ENCODE results near the gene DHX57.
A peak's percentile ranks its signal among the peaks of the same experiment; 100 is the strongest.

Gene DHX57

GRCh38 chr2:38754506-38754905 lies 121.2 kb downstream of the DHX57 start:
- Histone ChIP-seq H3K9me2 (replicated peaks; ENCODE audit: control insufficient read depth, low read length) (no peaks in the 10 kb centered on the region), H3K79me2 (ENCODE audit: control insufficient read depth, low read length) (peaks cover 25% of the 10 kb centered on the region), H3K4me2 (ENCODE audit: low read length) (peak overlapping the region; percentile 54), H3K27me3 (ENCODE audit: control insufficient read depth, low read length) (no peaks in the 10 kb centered on the region), H3K4me1 (ENCODE audit: control insufficient read depth, low read length) (peaks cover 24% of the 10 kb centered on the region), H3K27ac (ENCODE audit: low read depth, low read length) (no peak overlapping the region), H3K4me3 (ENCODE audit: low read length) (peak overlapping the region; percentile 41), H3F3A (ENCODE audit: control insufficient read depth, insufficient read depth) (peaks cover 10% of the 10 kb centered on the region), H3K9me3 (ENCODE audit: control insufficient read depth, insufficient read depth, low read length) (no peaks in the 10 kb centered on the region), H4K20me1 (ENCODE audit: control insufficient read depth, insufficient read depth, low read depth, low read length) (peaks cover 8% of the 10 kb centered on the region), H3K36me3 (ENCODE audit: control insufficient read depth, low read length) (peaks cover 16% of the 10 kb centered on the region)
- no peak for TF ChIP-seq EZH2phosphoT487 (IDR thresholded peaks at IDR 0.05; ENCODE audit: borderline replicate concordance, low read length)
- TF ChIP-seq CTCF (IDR thresholded peaks at IDR 0.05; ENCODE audit: low read depth, low read length, poor library complexity, severe bottlenecking): no peak

DNA sequence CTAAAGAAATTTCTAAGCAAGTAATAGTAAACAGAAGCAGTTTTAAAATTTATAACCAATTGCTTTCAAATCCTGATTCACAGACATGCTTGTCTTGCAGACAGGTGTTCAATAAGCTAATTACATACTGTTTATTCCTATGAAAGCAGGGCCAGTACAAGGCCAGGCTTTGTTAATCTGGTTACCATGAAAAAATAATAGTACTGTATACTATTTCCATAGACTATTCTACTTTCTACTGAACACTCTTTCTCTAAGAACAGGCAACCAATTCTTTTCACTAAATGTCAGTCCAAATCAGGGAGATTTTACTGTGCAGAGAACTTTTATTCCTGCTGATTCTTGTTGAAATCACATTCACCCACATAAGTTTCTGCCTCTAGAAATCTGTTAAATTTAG lies 121.7 kb downstream of the DHX57 start:
- Histone ChIP-seq H3K4me2 (ENCODE audit: low read length) (peak overlapping the region; percentile 54), H3K4me3 (ENCODE audit: low read length) (peak overlapping the region; percentile 35; the same call in 1 of the 2 replicates), H3K4me1 (ENCODE audit: control insufficient read depth, low read length) (peaks cover 28% of the 10 kb centered on the region), H3K9me3 (ENCODE audit: control insufficient read depth, insufficient read depth, low read length) (no peaks in the 10 kb centered on the region), H3K36me3 (ENCODE audit: control insufficient read depth, low read length) (peaks cover 21% of the 10 kb centered on the region), H3F3A (ENCODE audit: control insufficient read depth, insufficient read depth) (peaks cover 15% of the 10 kb centered on the region), H3K27me3 (ENCODE audit: control insufficient read depth, low read length) (no peaks in the 10 kb centered on the region), H4K20me1 (ENCODE audit: control insufficient read depth, insufficient read depth, low read depth, low read length) (peaks cover 8% of the 10 kb centered on the region), H3K27ac (ENCODE audit: low read depth, low read length) (no peak overlapping the region), H3K9me2 (replicated peaks; ENCODE audit: control insufficient read depth, low read length) (no peaks in the 10 kb centered on the region), H3K79me2 (ENCODE audit: control insufficient read depth, low read length) (peaks cover 30% of the 10 kb centered on the region)
- no peak for TF ChIP-seq CTCF (IDR thresholded peaks at IDR 0.05; ENCODE audit: low read depth, low read length, poor library complexity, severe bottlenecking)
- no peak for TF ChIP-seq EZH2phosphoT487 (IDR thresholded peaks at IDR 0.05; ENCODE audit: borderline replicate concordance, low read length)

DNA sequence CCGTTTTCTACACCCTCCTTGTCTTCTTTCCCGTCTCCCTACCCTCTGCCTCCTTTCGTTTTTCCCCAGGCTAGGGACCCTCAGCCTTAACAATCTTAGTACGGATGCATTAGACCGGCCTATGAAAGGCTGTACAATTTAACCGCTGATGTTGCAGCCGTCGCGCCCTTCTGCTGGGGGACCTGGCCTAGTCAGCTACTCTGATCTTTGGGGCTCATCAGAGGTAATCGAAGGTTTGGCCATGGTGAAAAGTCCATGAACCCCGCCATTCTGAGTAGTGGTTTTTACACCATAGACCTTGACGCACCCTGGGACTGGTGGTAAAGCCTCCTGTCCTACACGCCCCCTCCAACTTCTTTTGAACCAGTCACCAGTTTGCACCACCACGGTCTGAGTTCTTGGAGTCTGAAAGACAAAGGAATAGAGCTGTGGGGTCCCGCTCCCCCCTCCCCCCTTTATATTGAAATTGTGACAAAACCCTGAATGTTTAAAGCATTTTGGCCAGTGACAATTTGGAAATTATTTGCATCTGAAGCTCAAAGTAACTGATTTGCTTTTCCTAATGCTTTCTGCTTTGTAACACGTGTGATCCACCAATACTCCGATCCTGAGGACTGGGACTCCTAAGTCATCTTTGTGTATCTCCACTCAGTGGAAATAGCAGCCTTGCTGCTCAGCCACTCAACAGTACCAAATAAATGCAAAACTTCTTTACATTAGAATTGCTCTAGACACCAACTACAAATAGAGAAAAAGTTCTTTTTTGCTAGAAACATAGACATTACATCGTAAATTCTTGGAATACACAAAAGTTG lies 123.9 kb downstream of the DHX57 start:
- peaks cover 34% of the 10 kb centered on the region for H3F3A ChIP-seq (ENCODE audit: control insufficient read depth, insufficient read depth)
- TF ChIP-seq CTCF (IDR thresholded peaks at IDR 0.05; ENCODE audit: low read depth, low read length, poor library complexity, severe bottlenecking) (no peak), EZH2phosphoT487 (IDR thresholded peaks at IDR 0.05; ENCODE audit: borderline replicate concordance, low read length) (no peak)
- H3K9me3 ChIP-seq (ENCODE audit: control insufficient read depth, insufficient read depth, low read length): no peaks in the 10 kb centered on the region
- peaks cover 43% of the 10 kb centered on the region for H3K36me3 ChIP-seq (ENCODE audit: control insufficient read depth, low read length)
- H4K20me1 ChIP-seq (ENCODE audit: control insufficient read depth, insufficient read depth, low read depth, low read length): peaks cover 30% of the 10 kb centered on the region
- peak overlapping the region; percentile 90 for H3K4me2 ChIP-seq (ENCODE audit: low read length)
- peaks cover 52% of the 10 kb centered on the region for H3K79me2 ChIP-seq (ENCODE audit: control insufficient read depth, low read length)
- peaks cover 44% of the 10 kb centered on the region for H3K4me1 ChIP-seq (ENCODE audit: control insufficient read depth, low read length)
- no peaks in the 10 kb centered on the region for H3K9me2 ChIP-seq (replicated peaks; ENCODE audit: control insufficient read depth, low read length)
- H3K4me3 ChIP-seq (ENCODE audit: low read length): peak overlapping the region; percentile 99
- no peaks in the 10 kb centered on the region for H3K27me3 ChIP-seq (ENCODE audit: control insufficient read depth, low read length)
- H3K27ac ChIP-seq (ENCODE audit: low read depth, low read length): peak overlapping the region; percentile 88
